ENCODE measurements around the gene RIPK4.
A peak's percentile ranks its signal among the peaks of the same experiment; 100 is the strongest.

The RIPK4 gene

GRCh38 chr21:41766883-41767605 is at the start of gene RIPK4:
TSS of gene RIPK4 (minus strand) at chr21:41767052. CDS start at chr21:41767041, 11 bp downstream.
- DNase-seq (ENCODE audit: low read depth in 3 of 3, low spot score in 1 of 3), result peak in 2 of 3 donors; percentile 18 to 57

- DNase-seq (ENCODE audit: low read depth in 3 of 3, low spot score in 1 of 3), result no peak
Observed at GRCh38 chr21:41815652-41816582, 49.1 kb upstream of the RIPK4 start.

GRCh38 chr21:41813226-41813625 is 46.4 kb upstream of the RIPK4 start:
- no peak for DNase-seq (ENCODE audit: low read depth in 3 of 3, low spot score in 1 of 3)

GRCh38 chr21:41812679-41813078 is 45.8 kb upstream of the RIPK4 start:
- no peak for DNase-seq (ENCODE audit: low read depth in 3 of 3, low spot score in 1 of 3)

- no peak for DNase-seq (ENCODE audit: low read depth in 3 of 3, low spot score in 1 of 3)
Observed at GRCh38 chr21:41810597-41810932, 43.7 kb upstream of the RIPK4 start.

- DNase-seq (ENCODE audit: low read depth in 3 of 3, low spot score in 1 of 3), result no peak
Observed at GRCh38 chr21:41809891-41810596, 43.2 kb upstream of the RIPK4 start.

GRCh38 chr21:41808846-41809245 is 42.0 kb upstream of the RIPK4 start:
- no peak for DNase-seq (ENCODE audit: low read depth in 3 of 3, low spot score in 1 of 3)

- DNase-seq (ENCODE audit: low read depth in 3 of 3, low spot score in 1 of 3), result no peak
Observed at GRCh38 chr21:41808094-41808493, 41.2 kb upstream of the RIPK4 start.

GRCh38 chr21:41806773-41807172 is 39.9 kb upstream of the RIPK4 start:
- DNase-seq (ENCODE audit: low read depth in 3 of 3, low spot score in 1 of 3), result no peak

GRCh38 chr21:41805643-41806042 is 38.8 kb upstream of the RIPK4 start:
- no peak for DNase-seq (ENCODE audit: low read depth in 3 of 3, low spot score in 1 of 3)

GRCh38 chr21:41805038-41805437 is 38.2 kb upstream of the RIPK4 start:
- no peak for DNase-seq (ENCODE audit: low read depth in 3 of 3, low spot score in 1 of 3)

GRCh38 chr21:41804381-41804780 is 37.5 kb upstream of the RIPK4 start:
- DNase-seq (ENCODE audit: low read depth in 3 of 3, low spot score in 1 of 3), result no peak

GRCh38 chr21:41803316-41803715 is 36.5 kb upstream of the RIPK4 start:
- no peak for DNase-seq (ENCODE audit: low read depth in 3 of 3, low spot score in 1 of 3)

- DNase-seq (ENCODE audit: low read depth in 3 of 3, low spot score in 1 of 3), result no peak
Observed at GRCh38 chr21:41802684-41803083, 35.8 kb upstream of the RIPK4 start.

- no peak for DNase-seq (ENCODE audit: low read depth in 3 of 3, low spot score in 1 of 3)
Observed at GRCh38 chr21:41802198-41802584, 35.3 kb upstream of the RIPK4 start.

- no peak for DNase-seq (ENCODE audit: low read depth in 3 of 3, low spot score in 1 of 3)
Observed at GRCh38 chr21:41801321-41802197, 34.7 kb upstream of the RIPK4 start.

GRCh38 chr21:41800425-41801320 is 33.8 kb upstream of the RIPK4 start:
- DNase-seq (ENCODE audit: low read depth in 3 of 3, low spot score in 1 of 3), result no peak

GRCh38 chr21:41799763-41800162 is 32.9 kb upstream of the RIPK4 start:
- DNase-seq (ENCODE audit: low read depth in 3 of 3, low spot score in 1 of 3), result no peak

GRCh38 chr21:41798326-41798725 is 31.5 kb upstream of the RIPK4 start:
- DNase-seq (ENCODE audit: low read depth in 3 of 3, low spot score in 1 of 3), result no peak

All from stimulated activated CD4-positive, alpha-beta T cell treated with anti-CD3 and anti-CD28 coated beads, TNF-alpha, amount 100 ng/mL, for 1 hour (primary cell).